Endothelial cell of umbilical vein (primary cell): ENCODE results near the gene TMPRSS13. TPM values are rescaled to one million over a fixed set of nuclear protein-coding genes. Genes with fewer than 3 reads are reported as not detected.

Experiments used
- BruUV-seq: library from RNA; stranded (reverse); fragments of 400-500 nt; replicated peaks from 2 replicates; lab custom pipeline; 2021; lab: Mats Ljungman, UMichigan
- CTCF ChIA-PET: fragments of 300-600, 350-600 bp; sonication (Branson Sonifier 250); formaldehyde crosslinking; loops from one replicate; lab custom pipeline; 2021; ENCODE audit warnings: antibody characterized with exemption, inconsistent platforms; lab: Charles Lee
- POLR2A ChIA-PET: fragments of 300-600, 350-600 bp; sonication (Branson Sonifier 250); formaldehyde crosslinking; loops from one replicate; lab custom pipeline; 2021; ENCODE audit warnings: antibody characterized with exemption, inconsistent platforms; lab: Charles Lee
- DNase-seq: peaks from one replicate; pipeline ENCODE4 v3.0.0-alpha.2; 2011; ENCODE audit warnings: low read depth, low spot score
- FAIRE-seq: peaks from 2 replicates; lab custom pipeline; 2011; peaks lifted over from hg19 to GRCh38; lab: Jason Lieb, UNC
- H2AFZ ChIP-seq: 2 replicates; pipeline ENCODE4 v1.6.0; 2012; ENCODE audit warnings: low read depth, low read length, control low read depth, inconsistent platforms
- H3K27ac ChIP-seq: 2 replicates; pipeline ENCODE4 v1.5.1; 2011; ENCODE audit warnings: low read depth, mild to moderate bottlenecking, control low read depth, low read length, moderate library complexity; ENCODE audit not compliant: insufficient read depth
- H3K27me3 ChIP-seq, 2 experiments: 2 replicates each; pipeline versions ENCODE4 v1.6.0 to v1.6.1; 2011; ENCODE audit warnings: low read length in 2 of 2, mixed read lengths in 1 of 2; ENCODE audit not compliant: control insufficient read depth in 2 of 2, insufficient read depth in 2 of 2
- H3K36me3 ChIP-seq, 2 experiments: 2 replicates in 1 of 2; 3 replicates in 1 of 2; pipeline ENCODE4 v1.5.1; 2011; ENCODE audit warnings: low read length in 2 of 2, mild to moderate bottlenecking in 1 of 2, moderate library complexity in 1 of 2; ENCODE audit not compliant: control insufficient read depth in 2 of 2, insufficient read depth in 2 of 2; ENCODE audit errors: extremely low read depth in 1 of 2
- H3K4me1 ChIP-seq: 3 replicates; pipeline ENCODE4 v1.5.1; 2011; ENCODE audit warnings: mild to moderate bottlenecking, low read length; ENCODE audit not compliant: control insufficient read depth, insufficient read depth; ENCODE audit errors: extremely low read depth
- H3K4me2 ChIP-seq: 2 replicates; pipeline ENCODE4 v1.6.1; 2011; ENCODE audit warnings: low read length, control low read depth, mixed read lengths; ENCODE audit not compliant: insufficient read depth
- H3K4me3 ChIP-seq, 3 experiments: fragments of 200-600 bp in 1 of 3; sonication (generic), shearing (Covaris generic) in 1 of 3; replicated peaks in 1 of 3; 2 replicates each; pipeline ENCODE4 v1.5.1; 2011 to 2016; ENCODE audit warnings: control low read depth in 3 of 3, low read length in 3 of 3, mild to moderate bottlenecking in 2 of 3, inconsistent platforms in 1 of 3, low read depth in 1 of 3, moderate library complexity in 1 of 3; ENCODE audit not compliant: insufficient read depth in 1 of 3
- H3K79me2 ChIP-seq: 2 replicates; pipeline ENCODE4 v1.6.0; 2012; ENCODE audit warnings: low read length, inconsistent platforms; ENCODE audit not compliant: control insufficient read depth, insufficient read depth
- H3K9ac ChIP-seq: replicated peaks from 2 replicates; pipeline ENCODE3; 2011; ENCODE audit warnings: low read length, control low read depth; ENCODE audit not compliant: insufficient read depth; ENCODE audit errors: extremely low read depth
- H3K9me1 ChIP-seq: replicated peaks from 3 replicates; pipeline ENCODE4 v1.6.0; 2011; ENCODE audit warnings: mild to moderate bottlenecking, low read length; ENCODE audit not compliant: control insufficient read depth, insufficient read depth; ENCODE audit errors: extremely low read depth
- H3K9me3 ChIP-seq: replicated peaks from 2 replicates; pipeline ENCODE4 v1.5.1; 2012; ENCODE audit warnings: low read length, inconsistent platforms; ENCODE audit not compliant: control insufficient read depth, insufficient read depth
- H4K20me1 ChIP-seq: replicated peaks from 2 replicates; pipeline ENCODE3; 2011; ENCODE audit warnings: mild to moderate bottlenecking, low read length; ENCODE audit not compliant: control insufficient read depth, insufficient read depth; ENCODE audit errors: extremely low read depth
- CTCF ChIP-seq, 2 donors: IDR thresholded peaks; 1 replicate in 1 of 2; 2 replicates in 1 of 2; pipeline ENCODE4 v1.5.1; 2011; ENCODE audit warnings: low read length in 2 of 2, mild to moderate bottlenecking in 2 of 2, moderate library complexity in 2 of 2, control low read depth in 1 of 2, inconsistent platforms in 1 of 2, low read depth in 1 of 2; ENCODE audit not compliant: insufficient read depth in 1 of 2; ENCODE audit errors: extremely low read depth in 1 of 2
- EZH2 ChIP-seq: IDR thresholded peaks from 2 replicates; pipeline ENCODE4 v1.6.1; 2012; ENCODE audit warnings: borderline replicate concordance, low read depth, mild to moderate bottlenecking, moderate library complexity, low read length, inconsistent platforms; ENCODE audit not compliant: severe bottlenecking
- FOS ChIP-seq: IDR thresholded peaks from 2 replicates; pipeline ENCODE4 v1.6.1; 2011; ENCODE audit warnings: mild to moderate bottlenecking, low read length, moderate library complexity, borderline replicate concordance; ENCODE audit not compliant: insufficient read depth
- GATA2 ChIP-seq: IDR thresholded peaks from 2 replicates; pipeline ENCODE4 v1.7.0; 2011; ENCODE audit warnings: low read depth, mild to moderate bottlenecking, moderate library complexity, mixed read lengths, low read length; ENCODE audit not compliant: insufficient read length, insufficient read depth
- JUN ChIP-seq: IDR thresholded peaks from 2 replicates; pipeline ENCODE4 v1.6.1; 2011; ENCODE audit warnings: borderline replicate concordance, low read depth; ENCODE audit not compliant: insufficient read length, insufficient read depth
- MAX ChIP-seq: IDR thresholded peaks from 2 replicates; pipeline ENCODE4 v1.6.1; 2011; ENCODE audit not compliant: insufficient read depth, insufficient read length
- MYC ChIP-seq: IDR thresholded peaks from one replicate; pipeline ENCODE4 v1.6.1; 2011; ENCODE audit warnings: mild to moderate bottlenecking, low read depth, low read length
- POLR2A ChIP-seq: IDR thresholded peaks from 2 replicates; pipeline ENCODE4 v1.6.1; 2012; ENCODE audit warnings: low read depth, mild to moderate bottlenecking, control low read depth, low read length
- POLR2AphosphoS5 ChIP-seq: IDR thresholded peaks from 2 replicates; pipeline ENCODE4 v1.6.1; 2012; ENCODE audit warnings: low read depth, mild to moderate bottlenecking, control low read depth, low read length, moderate library complexity; ENCODE audit not compliant: insufficient read depth
- dilution Hi-C: fragments of 300-500 bp; cut with MboI; formaldehyde crosslinking; loops from one replicate; pipeline ENCODE4 v1.15.0; 2019; ENCODE audit warnings: low sequenced_read_pairs; ENCODE audit not compliant: extremely low pct_ligation_motif_present
- intact Hi-C: fragments of 100-400 bp; cut with micrococcal nuclease; formaldehyde crosslinking; loops from one replicate; pipeline ENCODE4 v1.10.0; 2022
- polyA plus RNA-seq, 4 experiments: library from polyadenylated mRNA; depleted of rRNA in 3 of 4; stranded (reverse) in 3 of 4; unstranded in 1 of 4; fragments of >200 nt; gene quantifications; 2 replicates each; pipeline versions ENCODE4 v1.2.1 to v1.2.3, GENCODE V29; 2011 to 2012; ENCODE audit warnings: missing spikeins in 1 of 4
- total RNA-seq: library from RNA; stranded (reverse); gene quantifications from 2 replicates; pipeline ENCODE4 v1.2.3, GENCODE V29; 2021

TMPRSS13 gene
- total and polyA plus RNA-seq, 2 donors (not counting 3 experiments of a cell fraction or from before 2014, with no cell fraction given) = 0.22 to 0.46 TPM

- peaks cover 18% of the 10 kb centered on the region for H3K4me1 ChIP-seq
- no TSS peak for BruUV-seq
- no peaks in the 10 kb centered on the region for H4K20me1 ChIP-seq
- H3K9ac ChIP-seq = no peak overlapping the region
- peaks cover 5 to 8% of the 10 kb centered on the region in 2 experiments for H3K27me3 ChIP-seq
- H3K4me3 ChIP-seq = no peak overlapping the region
- CTCF ChIA-PET = interaction anchor here (1.2 to 7.9 kb wide), 2 partner anchors 111 to 122 kb away, joined by 4 to 520 read pairs; partner anchors contain the start of gene FXYD2
- H2AFZ ChIP-seq = no peak overlapping the region
- H3K9me3 ChIP-seq = no peaks in the 10 kb centered on the region
- no peak overlapping the region for H3K4me2 ChIP-seq
- no peaks in the 10 kb centered on the region for H3K9me1 ChIP-seq
- no peak overlapping the region for H3K27ac ChIP-seq
- no peak for DNase-seq
- TF ChIP-seq MYC (no peak), EZH2 (no peak), MAX (no peak), CTCF (IDR thresholded peaks at IDR 0.05; ENCODE audit: extremely low read depth in 1 of 2, insufficient read depth in 1 of 2, low read depth in 1 of 2, low read length in 2 of 2) (no peak), POLR2A (no peak), JUN (no peak), GATA2 (no peak), POLR2AphosphoS5 (no peak), FOS (no peak)
- dilution Hi-C loops (no loop called here), intact Hi-C loops (no loop called here)
- POLR2A ChIA-PET = no interaction called here
- no peaks in the 10 kb centered on the region for H3K79me2 ChIP-seq
- no peaks in the 10 kb centered on the region for H3K36me3 ChIP-seq
- no peak for FAIRE-seq
Measured at GRCh38 chr11:117941976-117942654, 12.9 kb upstream of the TMPRSS13 start.
